Motor neuron (in vitro differentiated cells): ENCODE data around the gene PREX1. TPM values are rescaled to one million over a fixed set of nuclear protein-coding genes. Genes with fewer than 3 reads are reported as not detected.
A peak's percentile ranks its signal among the peaks of the same experiment; 100 is the strongest.

Experiments
- ATAC-seq, 8 experiments: fragments of 200-7000 bp; cut with Tn5 transposase; replicated peaks in 6 of 8; 2 replicates each; pipeline ENCODE4 v1.8.0; 2021; ENCODE audit warnings: mild to moderate bottlenecking in 8 of 8, moderate library complexity in 8 of 8
- H3K27ac ChIP-seq, 2 donors: fragments of 250-450 bp; sonication (Bioruptor Pico); 2 replicates each; pipeline ENCODE4 v1.9.0; 2021; ENCODE audit warnings: antibody characterized with exemption in 2 of 2, mild to moderate bottlenecking in 2 of 2, moderate library complexity in 1 of 2
- H3K4me1 ChIP-seq, 2 donors: fragments of 250-450 bp; sonication (Bioruptor Pico); replicated peaks in 1 of 2; 2 replicates each; pipeline ENCODE4 v1.6.1; 2021; ENCODE audit warnings: antibody characterized with exemption in 2 of 2, mild to moderate bottlenecking in 2 of 2, moderate library complexity in 1 of 2
- H3K4me3 ChIP-seq, 5 donors: fragments of 250-450 bp; sonication (Bioruptor Pico); 2 replicates each; pipeline ENCODE4 v1.9.0; 2021; ENCODE audit warnings: antibody characterized with exemption in 5 of 5, mild to moderate bottlenecking in 5 of 5, moderate library complexity in 4 of 5
- WGBS, 10 experiments: fragments of 450-650 bp; shearing (Covaris generic); methylation state at CpG; one replicate each; pipeline ENCODE4 v1.0.0; 2022; 5-methylcytosine and 5-hydroxymethylcytosine counted together
- in situ Hi-C, 9 experiments: fragments of 400-800 bp; cut with MboI; loops; one replicate each; pipeline ENCODE4 v1.15.0; 2021; ENCODE audit warnings: low sequenced_read_pairs in 9 of 9, low pct_unique_long_range_greater_than_20kb in 2 of 9; ENCODE audit not compliant: unreplicated experiment in 9 of 9
- total RNA-seq, 8 experiments: library from RNA; unstranded; fragments of 300-600 nt; gene quantifications; 2 replicates each; pipeline versions ENCODE4 v1.2.3 to v1.2.4, GENCODE V29; 2022

The PREX1 gene
- total RNA-seq, 8 experiments from 2014 or later, result 10.1 to 54.9 (median 27.0) TPM

DNA sequence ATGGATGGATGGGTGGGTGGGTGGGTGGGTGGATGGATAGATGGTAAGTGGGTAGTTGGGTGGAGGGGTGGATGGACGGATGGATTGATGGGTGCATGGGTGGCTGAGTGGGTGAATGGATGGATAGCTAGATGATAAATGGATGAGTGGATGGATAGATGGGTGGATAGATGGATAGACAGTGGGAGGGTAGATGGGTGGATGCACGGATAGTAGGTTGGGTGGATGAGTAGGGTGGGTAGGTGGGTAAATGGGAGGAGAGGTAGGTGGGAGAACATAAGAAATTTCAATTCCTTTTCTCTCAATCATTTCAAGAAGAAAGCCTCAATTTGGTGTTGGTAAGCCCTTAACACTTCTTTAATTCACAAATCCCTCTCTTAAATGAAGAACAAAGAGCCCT is 186.9 kb downstream of the PREX1 start:
- in situ Hi-C loops, result no loop called here
- 80% methylated on average over 1 of the region's 2 CpGs; no CpG with 5 or more reads in 9 of the 10 experiments for WGBS, 10 experiments
- Histone ChIP-seq H3K4me1 (no peaks in the 10 kb centered on the region), H3K27ac (no peak overlapping the region), H3K4me3 (no peak overlapping the region)
- ATAC-seq, result no peak

DNA sequence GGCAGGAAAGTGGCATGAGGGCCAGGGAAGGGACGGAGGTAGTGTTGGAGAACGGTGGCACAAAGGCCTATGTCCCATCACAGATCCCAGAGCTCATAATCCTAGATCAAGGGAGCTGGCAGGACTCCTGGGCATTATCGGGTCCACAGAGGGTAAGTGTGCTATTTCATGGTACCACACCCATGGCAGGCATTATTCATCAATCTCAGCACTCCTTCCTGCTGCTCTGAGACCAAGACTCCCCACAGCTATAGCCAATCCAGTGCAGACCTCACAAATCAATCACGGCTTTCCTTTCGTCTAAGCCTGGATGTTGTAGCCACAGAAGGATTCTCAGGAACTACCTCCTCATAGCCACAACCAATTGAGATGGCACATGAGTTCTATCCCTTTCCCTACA is 187.9 kb downstream of the PREX1 start:
- WGBS, 10 experiments, result 60 to 100% (median 94%) methylated on average over 1 to 3 of the region's 5 CpGs; no CpG with 5 or more reads in 5 of the 10 experiments
- H3K4me3 ChIP-seq, result no peak overlapping the region
- no peaks in the 10 kb centered on the region for H3K4me1 ChIP-seq
- H3K27ac ChIP-seq, result no peak overlapping the region
- peak in 3 of 8 experiments; percentile 57 to 70 (median 60) for ATAC-seq
- in situ Hi-C loops, result no loop called here

GRCh38 chr20:48638546-48638945 is 189.3 kb downstream of the PREX1 start:
- ATAC-seq, result no peak
- Histone ChIP-seq H3K27ac (no peak overlapping the region), H3K4me3 (no peak overlapping the region), H3K4me1 (no peaks in the 10 kb centered on the region)
- in situ Hi-C loops, result no loop called here
- 73 to 100% (median 85%) methylated on average over 3 to 6 of the region's 11 CpGs; no CpG with 5 or more reads in 6 of the 10 experiments for WGBS, 10 experiments

DNA sequence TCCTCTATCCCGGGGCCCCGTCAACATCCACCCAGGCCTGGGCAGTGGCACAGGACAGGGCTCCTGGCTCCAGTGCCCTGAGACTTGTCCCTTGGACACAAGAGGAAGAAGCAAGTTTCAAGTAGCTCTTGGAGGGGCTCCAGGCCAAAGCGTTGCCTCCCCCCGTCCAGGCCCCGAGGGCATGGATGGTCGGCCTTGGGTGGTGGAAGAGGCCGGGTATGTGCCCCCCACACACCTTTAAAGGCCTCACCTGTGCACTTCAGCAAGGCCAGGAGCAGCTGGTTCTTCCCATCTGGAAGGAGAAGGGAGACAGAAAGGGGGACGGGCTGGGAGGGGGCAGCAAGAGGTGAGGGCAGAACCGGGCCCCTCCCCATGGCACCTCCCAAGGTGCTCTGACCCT is 190.3 kb downstream of the PREX1 start:
- ATAC-seq, result no peak
- no peak overlapping the region for H3K27ac ChIP-seq
- H3K4me1 ChIP-seq, result no peaks in the 10 kb centered on the region
- 80 to 89% methylated on average over 1 to 7 of the region's 9 CpGs; no CpG with 5 or more reads in 8 of the 10 experiments for WGBS, 10 experiments
- in situ Hi-C loops, result no loop called here
- H3K4me3 ChIP-seq, result no peak overlapping the region

DNA sequence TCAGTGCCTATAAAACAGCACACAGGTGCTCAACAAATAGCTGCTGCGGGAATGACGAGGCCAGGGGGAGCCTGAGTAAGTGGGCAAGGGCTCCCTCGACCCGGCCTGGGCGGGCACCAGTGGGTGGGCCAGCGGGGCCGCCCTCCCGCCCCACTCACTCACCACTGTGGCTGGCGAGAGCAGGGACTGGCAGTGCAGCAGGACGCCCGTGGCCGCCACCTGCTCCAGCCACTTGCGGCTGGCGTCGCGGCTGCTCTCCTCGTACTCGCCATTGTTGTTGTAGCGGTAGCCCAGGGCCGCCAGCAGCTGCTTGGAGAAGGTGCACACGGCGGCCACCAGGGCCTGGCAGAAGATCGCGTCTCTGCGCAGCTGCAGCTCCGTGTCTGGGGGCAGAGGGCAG is 191.5 kb downstream of the PREX1 start:
- Histone ChIP-seq H3K27ac (peak overlapping the region in 1 of 2 donors; percentile 25), H3K4me3 (no peak overlapping the region), H3K4me1 (no peaks in the 10 kb centered on the region)
- peak in 2 of 8 experiments; percentile 9 to 12 for ATAC-seq
- in situ Hi-C loops, result no loop called here
- WGBS, 10 experiments, result no CpG with 5 or more reads among the region's 26 CpGs

GRCh38 chr20:48635791-48636267 is 192.0 kb downstream of the PREX1 start:
- ATAC-seq, result peak; percentile 55 to 93 (median 75)
- Histone ChIP-seq H3K4me3 (no peak overlapping the region), H3K4me1 (no peaks in the 10 kb centered on the region), H3K27ac (peak overlapping the region in 1 of 2 donors; percentile 25)
- in situ Hi-C loops, result no loop called here
- WGBS, 10 experiments, result 0 to 50% (median 14%) methylated on average over 1 to 2 of the region's 5 CpGs; no CpG with 5 or more reads in 7 of the 10 experiments

DNA sequence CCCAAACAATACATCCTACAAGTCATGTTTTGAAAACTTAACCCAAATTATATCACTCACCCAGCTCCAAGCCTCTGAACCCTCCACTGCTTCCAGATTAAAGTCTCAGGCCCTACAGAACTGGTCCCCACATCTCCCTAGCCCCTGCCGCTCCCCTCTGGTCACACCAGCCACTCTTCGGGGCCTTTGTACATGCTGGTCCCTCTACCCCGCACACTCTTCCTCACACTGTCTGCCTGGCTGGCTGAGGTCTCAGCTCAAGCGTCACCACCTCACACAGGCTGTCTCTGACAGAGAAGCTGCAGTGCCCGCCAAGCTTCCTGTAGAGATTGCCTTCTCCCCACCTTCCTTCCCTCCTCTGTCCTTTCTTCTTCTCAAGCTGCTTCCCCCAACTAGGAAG is 192.4 kb downstream of the PREX1 start:
- Histone ChIP-seq H3K27ac (no peak overlapping the region), H3K4me1 (no peaks in the 10 kb centered on the region), H3K4me3 (no peak overlapping the region)
- peak in 1 of 8 experiments; percentile 9 for ATAC-seq
- in situ Hi-C loops, result no loop called here
- no CpG with 5 or more reads among the region's 5 CpGs for WGBS, 10 experiments

DNA sequence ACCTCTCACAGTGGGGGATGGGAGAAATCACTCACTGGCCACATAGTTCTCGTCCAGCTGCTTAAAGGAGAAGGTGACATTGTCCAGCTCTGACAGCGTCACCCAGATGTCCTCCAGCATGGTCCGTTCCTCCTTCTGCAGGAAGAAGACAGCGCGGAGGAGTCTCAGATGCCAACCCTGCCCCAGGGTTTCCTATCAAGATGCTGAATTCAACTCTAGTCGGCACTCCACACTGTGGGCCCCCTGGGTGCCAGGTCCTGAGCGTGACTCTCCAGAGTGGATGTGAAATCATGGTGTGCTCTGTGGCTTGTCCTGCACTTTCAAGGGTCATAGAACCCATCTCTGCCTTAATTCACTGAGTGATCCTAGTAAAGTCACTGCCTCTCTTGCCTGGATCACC is 193.2 kb downstream of the PREX1 start:
- no peak for ATAC-seq
- in situ Hi-C loops, result no loop called here
- WGBS, 10 experiments, result 79 to 100% (median 80%) methylated on average over 1 to 4 of the region's 7 CpGs; no CpG with 5 or more reads in 6 of the 10 experiments

DNA sequence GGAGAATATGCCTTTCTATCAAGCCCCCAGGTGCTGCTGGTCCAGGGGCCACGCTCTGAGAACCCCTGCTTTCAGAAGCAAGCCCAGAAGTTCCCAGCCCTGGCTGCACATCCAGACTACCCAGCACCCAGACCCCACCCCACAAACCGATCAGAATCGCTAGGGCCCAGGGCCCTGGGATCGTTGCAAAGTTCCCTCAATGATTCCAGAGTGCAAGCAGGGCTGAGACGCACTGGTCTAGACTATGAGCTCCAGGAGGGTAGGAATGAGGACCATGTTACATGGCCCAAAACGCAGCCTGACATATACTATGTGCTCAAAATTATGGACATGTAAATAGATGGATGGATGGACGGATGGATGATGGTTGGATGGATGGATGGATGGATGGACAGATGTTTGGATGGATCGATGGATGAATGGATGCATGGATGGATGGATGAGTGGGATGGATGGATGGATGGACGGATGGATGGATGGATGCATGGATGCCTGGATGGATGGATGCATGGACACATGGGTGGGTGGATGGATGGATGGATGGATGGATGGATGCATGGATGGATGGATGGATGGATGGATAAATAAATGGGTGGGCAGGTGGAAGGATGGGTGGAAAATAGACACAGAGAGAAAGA is 194.1 kb downstream of the PREX1 start:
- no peak for ATAC-seq
- 43 to 98% (median 82%) methylated on average over 1 to 6 of the region's 9 CpGs; no CpG with 5 or more reads in 1 of the 10 experiments for WGBS, 10 experiments
- H3K4me1 ChIP-seq, result no peaks in the 10 kb centered on the region
- no peak overlapping the region for H3K4me3 ChIP-seq
- no peak overlapping the region for H3K27ac ChIP-seq
- in situ Hi-C loops, result no loop called here

More for the DNA sequence above, 193.2 kb downstream of the PREX1 start:
- H3K27ac ChIP-seq, result no peak overlapping the region
- H3K4me1 ChIP-seq, result no peaks in the 10 kb centered on the region
- H3K4me3 ChIP-seq, result no peak overlapping the region

DNA sequence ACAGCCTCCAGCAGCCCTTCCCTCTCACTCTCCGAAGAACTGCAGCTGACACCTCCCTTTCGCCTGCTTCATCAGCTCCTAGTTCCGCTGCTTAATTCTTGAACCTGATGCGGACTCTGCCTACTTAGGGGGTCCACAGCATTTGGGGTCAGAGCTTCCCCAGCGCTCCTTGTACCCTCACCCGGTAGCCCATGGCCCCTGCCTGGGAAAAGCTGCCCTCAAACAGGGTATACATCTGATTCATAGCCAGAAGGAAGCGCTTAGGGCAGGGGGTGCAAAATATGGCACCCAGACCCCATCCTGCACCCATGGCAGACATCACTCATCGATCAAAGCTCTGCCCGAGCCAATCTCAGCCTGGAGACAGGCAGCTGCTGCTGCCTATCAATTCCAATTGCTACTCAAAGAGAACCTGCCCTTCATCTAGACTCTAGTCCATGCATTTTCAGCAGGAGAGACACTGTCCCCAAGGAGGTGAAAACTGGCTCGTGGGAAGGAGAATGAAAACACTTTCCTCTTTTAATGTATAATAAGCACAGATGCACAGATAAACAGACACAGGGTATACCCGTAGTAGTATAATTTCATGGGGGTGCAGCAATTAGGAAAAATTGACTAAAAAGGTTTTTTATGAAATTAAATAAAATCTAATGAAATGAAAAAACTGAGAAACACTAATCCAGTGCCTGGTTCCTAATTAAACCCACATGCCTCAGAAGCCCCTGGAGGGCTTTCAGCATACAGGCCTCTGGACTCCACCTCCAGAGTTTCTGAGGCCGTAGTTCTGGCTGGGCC is 194.8 kb downstream of the PREX1 start:
- H3K27ac ChIP-seq, result no peak overlapping the region
- in situ Hi-C loops, result no loop called here
- WGBS, 10 experiments, result 36 to 100% (median 80%) methylated on average over 1 to 7 of the region's 12 CpGs
- H3K4me3 ChIP-seq, result no peak overlapping the region
- no peaks in the 10 kb centered on the region for H3K4me1 ChIP-seq
- ATAC-seq, result no peak

GRCh38 chr20:48632017-48632824 is 195.6 kb downstream of the PREX1 start:
- Histone ChIP-seq H3K27ac (no peak overlapping the region), H3K4me1 (no peaks in the 10 kb centered on the region), H3K4me3 (no peak overlapping the region)
- in situ Hi-C loops, result no loop called here
- 60 to 97% (median 92%) methylated on average over 2 to 5 of the region's 29 CpGs; no CpG with 5 or more reads in 6 of the 10 experiments for WGBS, 10 experiments
- ATAC-seq, result peak in 2 of 8 experiments; percentile 7 to 17

- no peak overlapping the region for H3K27ac ChIP-seq
- WGBS, 10 experiments, result 17 to 100% (median 88%) methylated on average over 2 to 8 of the region's 16 CpGs; no CpG with 5 or more reads in 3 of the 10 experiments
- no peaks in the 10 kb centered on the region for H3K4me1 ChIP-seq
- in situ Hi-C loops, result no loop called here
- peak in 4 of 8 experiments; percentile 10 to 87 (median 48) for ATAC-seq
- no peak overlapping the region for H3K4me3 ChIP-seq
Observed at GRCh38 chr20:48631114-48632016, 196.4 kb downstream of the PREX1 start.
